GM19025 (cell line): ENCODE results near the gene ABCD3.
"Not testable (repeated sequence)": the region's sequence is repeated elsewhere in the genome, so short reads cannot be mapped to it uniquely, and the experiment has no call there.

Experiments
- ATAC-seq: cut with Tn5 transposase; IDR thresholded peaks from one replicate; pipeline ENCODE4 v1.9.1; 2021; ENCODE audit warnings: mild to moderate bottlenecking, low read depth, moderate library complexity; ENCODE audit not compliant: unreplicated experiment

Gene ABCD3

DNA sequence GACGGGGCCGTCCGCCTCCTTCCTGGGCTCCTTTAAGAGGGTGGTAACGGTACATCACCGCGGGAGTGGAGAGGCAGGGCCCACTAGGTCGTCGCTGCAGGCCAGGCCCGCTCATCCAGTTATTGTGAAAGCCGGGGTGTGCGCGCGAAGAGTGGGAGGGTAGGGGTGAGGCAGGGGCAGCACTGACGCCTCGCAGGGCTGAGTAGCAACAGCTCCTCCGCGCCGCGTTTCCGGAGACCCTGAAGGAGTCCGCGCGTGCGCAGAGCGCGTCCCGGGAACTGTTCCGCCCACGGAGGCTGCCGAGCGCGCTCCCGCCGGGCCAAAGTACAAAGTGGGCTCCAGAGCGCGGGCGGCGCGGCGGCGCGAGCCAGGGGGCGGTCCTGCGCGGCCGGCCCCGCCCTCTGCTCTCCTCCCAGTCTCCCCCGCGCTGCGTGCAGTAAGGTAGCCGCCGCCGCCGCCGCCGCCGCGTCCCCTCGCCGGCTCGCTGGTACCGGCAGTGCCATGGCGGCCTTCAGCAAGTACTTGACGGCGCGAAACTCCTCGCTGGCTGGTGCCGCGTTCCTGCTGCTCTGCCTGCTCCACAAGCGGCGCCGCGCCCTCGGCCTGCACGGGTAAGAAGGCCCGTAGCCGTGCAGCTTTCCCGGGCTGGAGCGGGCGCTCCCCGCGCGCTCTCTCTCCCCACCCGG lies at the start of gene ABCD3:
TSS of gene ABCD3 (plus strand) at position 412 of the 686 bp plus-strand sequence. CDS start at position 502, 90 bp downstream.
- ATAC-seq, result peak; percentile 95

DNA sequence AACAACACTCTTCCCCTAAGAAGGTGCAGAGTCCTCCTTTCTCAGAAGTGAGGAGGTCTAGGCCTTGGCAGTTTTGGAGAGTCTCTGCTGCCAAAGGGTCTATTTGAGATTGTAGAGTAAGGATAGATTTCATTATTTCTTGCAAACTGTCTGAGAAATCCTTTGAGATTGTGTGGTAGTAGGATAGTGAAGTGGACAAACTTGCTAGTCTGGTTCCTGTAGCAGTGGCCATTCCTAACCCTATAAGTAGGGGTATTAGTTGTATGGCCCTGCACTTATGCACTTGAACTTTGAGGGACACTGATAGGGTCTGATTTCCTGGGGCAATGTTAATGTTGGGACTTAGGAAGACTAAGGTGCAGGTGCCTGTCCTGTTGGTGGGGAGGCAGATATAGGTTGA lies 45.4 kb upstream of the ABCD3 start:
- ATAC-seq, result not testable (repeated sequence)

DNA sequence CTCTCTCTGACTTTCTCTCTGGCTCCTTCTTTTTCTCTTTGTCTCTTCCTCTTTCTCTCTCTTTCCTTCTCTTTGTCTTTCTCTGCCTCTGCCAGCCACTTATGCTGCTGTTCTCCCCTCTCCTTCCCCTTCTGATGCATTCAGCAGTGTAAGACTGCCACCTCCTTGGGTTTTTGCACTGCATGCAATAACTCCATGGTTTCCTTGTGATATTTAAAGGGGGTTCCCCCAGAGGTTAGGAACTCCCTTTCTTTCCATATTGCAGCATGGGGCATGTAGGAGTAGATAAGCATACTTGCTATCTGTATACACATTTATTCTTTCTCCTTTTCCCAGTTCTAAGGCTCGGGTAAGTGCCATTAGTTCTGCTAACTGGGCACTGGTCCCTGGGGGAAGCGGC lies 44.9 kb upstream of the ABCD3 start:
- ATAC-seq, result not testable (repeated sequence)

DNA sequence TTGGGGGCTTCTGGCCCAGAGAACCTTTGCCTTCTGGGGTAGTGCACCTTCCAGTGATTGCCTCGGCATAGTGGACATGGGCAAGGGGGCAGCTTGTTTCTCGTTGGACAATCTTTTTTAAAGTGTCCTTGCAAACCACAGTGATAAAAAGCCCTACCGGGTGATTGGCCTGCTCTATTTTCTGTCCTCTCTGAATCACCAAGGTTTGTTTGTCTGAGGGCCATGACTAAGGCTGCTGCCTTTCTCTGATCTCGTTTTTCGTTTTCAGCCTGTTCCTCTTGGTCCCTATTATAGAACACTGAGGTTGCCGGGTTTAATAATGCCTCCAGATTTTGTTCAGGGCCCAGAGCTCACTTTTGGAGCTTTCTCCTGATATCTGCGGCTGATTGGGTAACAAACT lies 42.5 kb upstream of the ABCD3 start:
- ATAC-seq, result not testable (repeated sequence)

DNA sequence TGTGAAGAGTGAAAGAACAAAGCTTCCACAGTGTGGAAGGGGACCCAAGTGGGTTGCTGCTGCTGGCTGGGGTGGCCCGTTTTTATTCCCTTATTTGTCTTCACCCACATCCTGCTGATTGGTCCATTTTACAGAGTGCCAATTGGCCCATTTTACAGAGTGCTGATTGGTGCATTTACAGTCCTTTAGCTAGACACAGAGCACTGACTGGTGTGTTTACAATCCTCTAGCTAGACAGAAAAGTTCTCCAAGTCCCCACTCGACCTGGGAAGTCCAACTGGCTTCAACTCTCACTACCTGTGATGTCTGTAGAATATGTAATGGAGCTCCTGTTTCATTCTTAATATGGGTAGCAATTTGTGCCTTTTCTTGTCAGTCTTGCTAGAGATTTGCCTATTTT lies 39.7 kb upstream of the ABCD3 start:
- ATAC-seq, result not testable (repeated sequence)

DNA sequence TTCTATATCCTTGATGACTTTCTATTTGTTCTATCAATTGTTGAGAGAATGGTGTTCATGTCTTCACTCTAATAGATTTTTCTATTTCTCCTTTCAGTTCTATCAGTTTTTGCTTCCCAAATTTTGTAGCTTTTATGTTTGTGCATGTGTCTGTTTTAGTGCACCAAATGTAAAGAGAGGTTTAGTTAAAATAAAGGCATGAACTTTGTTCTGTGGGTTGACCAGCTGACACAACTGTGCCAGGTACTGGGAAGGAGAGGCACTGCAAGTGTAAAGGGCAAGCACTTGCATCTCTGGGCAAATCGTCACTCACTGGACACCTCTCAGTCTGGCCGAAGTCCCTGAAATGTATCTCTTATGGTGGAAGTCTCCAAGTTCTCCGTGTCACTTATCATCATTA lies 38.6 kb upstream of the ABCD3 start:
- ATAC-seq, result no peak

DNA sequence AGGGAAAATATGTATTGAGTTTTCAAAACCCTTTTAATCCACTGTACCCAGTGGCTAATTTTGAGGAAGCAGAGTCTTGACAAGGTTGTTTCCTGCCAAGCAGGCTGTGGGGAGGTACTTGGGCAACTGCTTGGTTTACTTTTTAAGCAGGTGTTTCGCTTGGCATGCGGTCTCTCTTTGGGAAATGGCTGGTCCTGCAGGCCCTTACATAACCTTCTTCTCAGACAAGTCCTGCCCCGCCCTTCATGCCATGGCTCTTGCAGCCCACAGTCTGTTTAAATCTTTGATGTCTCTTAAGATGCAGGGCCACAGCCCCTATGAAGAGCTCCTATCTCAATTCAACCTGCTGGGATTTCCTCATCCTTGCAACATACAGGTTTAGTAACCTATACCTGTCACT lies 36.0 kb upstream of the ABCD3 start:
- ATAC-seq, result no peak

DNA sequence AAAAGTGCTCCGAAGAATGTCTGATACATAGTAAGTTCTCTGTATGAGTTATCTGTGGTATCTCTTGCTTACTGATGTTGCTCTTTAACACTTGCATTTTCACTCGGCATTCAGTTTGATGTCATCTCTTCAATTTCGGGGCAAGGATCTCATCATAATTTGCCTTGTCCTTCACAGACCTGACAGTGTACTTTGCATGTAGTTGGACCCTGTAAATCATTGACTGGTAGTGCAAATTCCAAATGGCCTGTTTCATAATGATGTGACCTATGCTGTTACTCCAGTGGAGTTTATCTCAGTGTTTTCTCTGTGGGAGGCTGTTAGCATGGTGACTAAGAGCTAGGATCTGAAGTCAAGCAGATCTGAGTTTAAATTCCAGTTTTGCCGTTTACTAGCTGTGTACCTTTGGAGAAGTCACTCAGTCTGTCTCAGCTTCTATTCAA lies 34.2 kb upstream of the ABCD3 start:
- ATAC-seq, result peak; percentile 62

DNA sequence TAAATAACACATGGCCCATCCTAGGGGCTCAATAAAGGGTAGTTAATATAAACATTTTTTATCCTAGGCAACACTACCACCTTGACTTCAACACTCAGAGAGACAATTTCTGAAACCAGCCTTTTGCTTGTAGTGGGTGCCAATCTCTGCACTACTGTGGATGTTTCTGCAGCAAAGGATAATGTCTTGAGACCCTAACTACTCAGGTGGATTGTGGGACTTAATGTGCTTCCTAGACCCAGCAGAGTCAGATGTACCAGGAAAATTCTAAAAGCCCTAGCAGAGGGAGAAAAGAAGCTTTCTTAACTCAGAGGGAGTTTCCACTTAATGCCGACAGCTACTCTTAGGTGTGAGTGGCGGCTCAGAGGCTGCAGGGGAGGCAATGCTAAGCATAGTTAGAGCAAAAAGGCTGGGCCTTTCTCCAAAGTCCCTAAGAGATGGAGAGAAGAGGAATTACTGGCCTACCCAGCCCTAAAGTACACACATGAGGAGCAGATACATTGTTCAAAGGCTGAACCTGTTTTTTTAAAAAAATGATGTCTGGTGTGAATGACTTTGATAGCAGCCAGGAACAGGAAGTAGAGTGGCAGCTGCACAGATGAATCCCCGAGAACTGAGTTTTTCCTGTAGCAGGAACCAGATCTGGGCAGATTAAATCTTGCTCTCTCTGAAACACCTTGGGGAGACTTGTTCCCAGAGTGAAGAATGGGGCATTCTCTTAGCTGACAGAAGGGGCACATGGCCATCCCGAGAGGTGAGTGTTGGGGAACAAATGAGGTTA lies 33.5 kb upstream of the ABCD3 start:
- peak; percentile 50 for ATAC-seq

DNA sequence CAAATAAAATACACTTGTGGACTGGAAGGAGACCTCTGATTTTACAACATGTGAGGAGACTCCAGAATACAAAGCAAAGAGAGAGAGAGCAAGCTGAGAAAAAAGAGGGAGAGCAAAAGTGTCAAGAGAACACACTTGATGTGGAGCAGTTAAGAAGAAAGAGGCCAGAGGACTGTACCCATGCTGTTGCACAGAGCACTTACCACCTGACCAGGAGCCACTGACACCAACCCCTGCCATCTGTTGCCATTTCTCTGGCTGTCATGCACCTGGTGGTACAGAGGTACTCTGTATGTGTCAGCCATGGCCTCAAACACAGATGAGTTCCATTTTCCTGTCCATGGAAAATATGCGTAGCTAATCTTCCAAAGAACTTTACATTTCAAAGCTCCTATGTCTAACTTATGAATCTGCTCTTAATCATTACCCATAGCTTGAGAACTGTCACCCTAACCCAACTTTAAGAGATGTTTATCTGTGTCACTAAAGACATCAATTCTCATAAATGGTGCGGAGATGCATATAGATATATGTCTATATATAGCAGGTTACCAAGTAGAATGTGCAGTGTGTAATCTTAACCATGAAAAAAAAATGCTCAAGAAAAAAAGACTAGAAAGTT lies 32.8 kb upstream of the ABCD3 start:
- ATAC-seq, result no peak

DNA sequence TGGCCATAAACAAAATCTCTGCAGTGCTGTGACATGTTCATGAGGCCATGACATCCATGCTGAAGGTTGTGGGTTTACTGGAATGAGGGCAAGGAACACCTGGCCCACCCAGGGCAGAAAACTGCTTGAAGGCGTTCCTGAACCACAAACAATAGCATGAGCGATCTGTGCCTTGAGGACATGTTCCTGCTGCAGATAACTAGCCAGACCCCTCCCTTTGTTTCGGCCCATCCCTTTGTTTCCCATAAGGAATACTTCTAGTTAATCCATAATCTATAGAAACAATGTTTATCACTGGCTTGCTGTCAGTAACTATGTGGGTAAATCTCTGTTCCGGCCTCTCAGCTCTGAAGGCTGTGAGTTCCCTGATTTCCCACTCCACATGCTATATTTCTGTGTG lies 28.9 kb upstream of the ABCD3 start:
- ATAC-seq, result no peak

DNA sequence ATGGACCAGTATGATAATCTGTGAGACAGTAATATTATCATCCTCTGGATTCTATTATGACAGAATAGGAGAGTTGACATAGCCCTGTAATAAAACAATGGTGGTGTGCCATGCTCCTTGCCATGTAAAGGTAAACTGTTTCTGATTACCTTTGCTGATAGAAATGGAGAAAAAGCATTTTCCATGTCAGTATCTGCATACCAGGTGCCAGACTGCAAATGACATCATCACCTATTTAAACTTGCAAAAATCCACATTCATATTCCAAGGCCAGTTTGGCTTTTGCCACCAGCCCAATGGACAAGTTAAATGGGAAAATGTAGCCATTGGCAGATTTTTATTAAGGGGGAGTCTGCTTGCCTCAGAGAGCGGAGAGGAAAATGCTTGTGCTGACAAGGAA lies 23.9 kb upstream of the ABCD3 start:
- no peak for ATAC-seq

DNA sequence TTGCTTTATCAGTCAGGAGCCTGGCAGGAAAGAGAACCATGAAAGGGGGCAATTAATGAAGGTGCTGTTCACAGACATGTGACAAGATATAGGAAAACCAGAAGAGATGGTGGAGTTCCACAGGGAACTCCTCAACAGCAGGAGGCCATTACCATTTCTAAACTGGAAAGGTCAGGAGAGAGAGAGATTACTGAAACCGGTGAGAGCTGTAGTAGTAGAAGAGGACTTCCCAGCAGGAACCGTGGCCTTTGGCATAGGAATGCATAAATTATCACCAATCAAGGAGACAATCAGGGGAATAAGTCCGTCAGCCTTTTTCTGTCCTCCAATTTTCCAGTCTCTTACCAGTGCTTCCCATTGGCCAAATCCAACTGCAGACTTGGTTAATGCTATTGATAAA lies 23.0 kb upstream of the ABCD3 start:
- no peak for ATAC-seq

DNA sequence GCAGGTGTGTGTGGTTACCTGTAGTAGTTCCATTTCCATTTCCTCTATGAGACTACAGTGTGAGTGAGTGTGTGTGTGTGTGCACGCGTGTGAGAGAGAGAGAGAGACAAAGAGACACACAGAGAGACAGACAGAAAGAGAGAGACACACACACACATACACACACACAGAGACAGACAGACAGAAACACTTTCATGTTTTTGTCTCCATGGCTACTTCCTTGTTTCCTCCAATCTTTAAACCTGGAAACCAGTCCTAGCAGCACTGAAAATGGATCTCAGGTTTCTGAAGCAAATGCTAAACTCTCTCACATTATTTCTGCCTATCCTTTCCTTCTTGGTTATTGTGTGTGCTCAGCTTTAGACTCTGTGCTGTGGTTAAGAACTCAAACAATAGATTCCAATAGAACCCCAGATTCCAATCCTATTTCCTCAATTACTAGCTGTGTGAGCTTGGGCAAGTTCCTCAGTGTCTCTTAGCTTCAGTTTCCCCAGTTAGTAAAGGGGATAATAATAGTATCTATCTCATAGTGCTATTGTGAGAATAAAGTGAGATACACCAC lies 22.4 kb upstream of the ABCD3 start:
- no peak for ATAC-seq

DNA sequence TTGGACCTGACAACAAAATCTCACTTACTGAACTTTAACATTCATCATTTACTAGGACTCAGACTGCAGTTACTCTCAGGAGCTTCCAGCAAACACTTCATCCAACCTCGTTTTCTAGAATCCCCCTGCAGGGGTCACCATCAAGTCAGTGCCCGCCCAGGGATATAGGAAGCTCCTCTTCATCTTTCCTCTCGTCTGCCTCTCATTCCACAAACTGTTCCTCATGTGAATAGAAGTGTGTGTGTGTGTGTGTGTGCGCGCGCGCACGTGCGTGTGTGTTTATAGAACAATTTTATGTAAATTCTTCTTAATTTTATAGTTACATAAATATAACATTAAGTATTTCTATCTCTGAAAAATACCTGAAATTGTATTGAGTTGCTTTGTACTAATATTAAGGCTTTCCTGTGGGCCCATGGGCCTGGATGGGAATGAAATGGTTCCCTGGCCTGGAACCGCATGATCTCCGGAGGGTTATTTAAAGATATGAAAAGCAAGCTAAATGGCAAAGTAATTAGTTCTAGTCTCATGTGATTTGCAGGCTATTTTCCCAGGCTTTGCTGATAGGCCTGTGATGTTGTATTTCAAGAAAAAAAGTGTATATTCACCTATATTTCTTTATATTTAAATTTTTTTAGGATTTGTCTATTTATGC lies 21.7 kb upstream of the ABCD3 start:
- ATAC-seq, result no peak

DNA sequence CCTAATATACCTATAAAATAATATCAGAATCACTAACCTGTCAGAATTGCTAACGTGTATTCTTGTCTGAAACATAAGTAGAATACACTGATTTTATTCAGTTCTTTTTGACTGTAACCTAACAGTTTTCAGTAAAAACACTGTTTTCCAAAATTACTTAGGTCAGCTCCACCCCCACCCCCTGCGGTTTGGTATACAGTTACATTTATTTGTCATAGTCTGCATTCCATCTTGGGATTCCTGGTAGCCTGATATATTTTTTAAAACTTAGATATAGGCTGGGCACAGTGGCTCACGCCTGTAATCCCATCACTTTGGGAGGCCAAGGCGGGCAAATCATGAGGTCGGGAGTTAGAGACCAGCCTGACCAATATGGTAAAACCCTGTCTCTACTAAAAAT lies 19.8 kb upstream of the ABCD3 start:
- ATAC-seq, result no peak

DNA sequence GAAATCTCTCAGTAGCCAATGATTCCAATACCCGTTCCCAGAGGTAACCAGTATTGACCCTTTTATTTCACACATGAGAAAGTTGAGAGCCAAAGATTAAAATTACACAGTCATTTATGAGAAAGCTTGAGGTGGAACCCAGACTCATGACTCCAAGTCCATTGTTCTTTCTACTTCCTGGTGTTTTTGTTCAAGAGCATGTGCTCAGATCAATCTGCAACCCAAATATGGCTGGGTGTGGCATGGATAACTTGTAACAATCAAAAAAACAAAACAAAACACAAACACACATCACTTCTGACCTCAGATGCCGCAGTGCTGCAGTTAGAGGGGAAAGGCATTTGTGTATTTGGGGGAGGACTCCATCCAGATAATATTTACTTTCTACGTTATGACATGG lies 18.7 kb upstream of the ABCD3 start:
- ATAC-seq, result no peak

DNA sequence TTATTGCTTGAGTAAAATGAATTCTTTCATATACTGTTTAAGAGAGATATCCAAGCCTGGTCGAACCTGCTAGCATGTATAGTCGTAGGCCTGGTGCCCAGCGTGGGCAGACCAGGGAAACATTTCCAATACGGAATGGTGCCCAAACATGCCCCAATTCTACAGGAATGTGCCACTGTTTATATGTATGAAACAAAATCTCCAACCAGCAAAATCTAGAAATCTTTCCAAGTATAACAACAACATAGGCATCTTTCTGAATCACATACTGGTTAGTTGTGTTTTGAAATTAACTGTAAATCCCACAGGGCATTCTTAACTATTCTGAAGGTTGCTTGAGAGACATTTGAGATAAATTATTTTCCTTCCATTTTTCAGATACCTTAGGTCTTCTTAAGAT lies 17.0 kb upstream of the ABCD3 start:
- ATAC-seq, result no peak

DNA sequence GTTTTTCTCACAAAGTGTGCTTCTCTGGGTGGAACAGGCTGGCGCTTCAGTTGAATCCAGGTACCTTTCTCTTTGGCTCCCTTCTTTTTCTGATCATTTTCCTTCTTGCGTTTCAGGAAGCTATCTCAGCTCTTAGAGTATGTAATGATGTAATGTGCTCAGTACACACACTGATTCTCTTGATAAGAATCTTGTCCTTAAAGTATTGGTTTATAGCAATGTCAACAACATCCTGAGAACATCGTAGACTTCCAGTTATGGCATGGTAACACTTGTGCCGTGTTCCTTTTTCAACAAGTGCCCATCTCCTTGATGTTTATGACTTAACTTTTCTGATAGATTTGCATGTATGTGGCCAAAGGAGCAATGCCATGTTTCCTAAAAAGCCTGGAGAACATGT lies 11.7 kb upstream of the ABCD3 start:
- no peak for ATAC-seq

DNA sequence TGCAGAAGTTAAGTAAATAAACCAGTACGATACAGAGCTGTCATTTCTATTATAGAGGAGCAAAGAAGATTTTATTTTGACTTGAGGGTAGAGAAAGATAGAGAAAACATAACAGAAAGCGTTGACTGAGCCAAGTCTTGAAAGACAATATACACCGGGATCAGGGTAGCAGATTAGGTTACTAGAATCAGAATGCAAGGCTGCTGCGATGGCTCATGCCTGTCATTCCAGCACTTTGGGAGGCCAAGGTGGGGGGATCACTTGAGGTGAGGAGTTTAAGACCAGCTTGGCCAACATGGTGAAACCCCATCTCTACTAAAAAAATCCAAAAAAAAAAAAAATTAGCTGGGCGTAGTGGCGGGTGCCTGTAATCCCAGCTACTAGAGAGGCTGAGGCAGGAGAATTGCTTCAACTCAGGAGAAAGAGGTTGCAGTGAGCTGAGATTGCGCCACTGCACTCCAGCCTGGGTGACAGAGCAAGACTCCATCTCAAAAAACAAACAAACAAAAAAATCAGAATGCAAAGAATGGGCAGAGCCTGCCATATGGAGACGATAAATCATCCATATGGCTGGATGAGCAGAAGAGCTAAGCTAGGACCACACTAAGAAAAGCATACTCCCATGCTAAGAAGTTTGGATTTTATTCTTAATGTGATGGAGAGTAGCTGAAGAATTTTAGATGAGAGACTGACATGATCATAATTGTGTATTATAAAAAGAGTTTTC lies 9.9 kb upstream of the ABCD3 start:
- ATAC-seq, result no peak
